Loucy (cell line): ENCODE data around the gene RIMBP2.

Source experiments
- EZH2phosphoT487 ChIP-seq: fragments of 200-600 bp; IDR thresholded peaks from 2 replicates; pipeline ENCODE4 v1.6.1; 2018; ENCODE audit warnings: antibody characterized with exemption, mild to moderate bottlenecking, moderate library complexity, borderline replicate concordance
- TF ChIP-seq, protein P1 (sequence below): fragments of 200-600 bp; sonication (generic); conservative IDR thresholded peaks from 2 replicates; pipeline ENCODE4 v1.5.1; 2014; ENCODE audit warnings: mild to moderate bottlenecking, antibody characterized with exemption, low read length

DNA sequence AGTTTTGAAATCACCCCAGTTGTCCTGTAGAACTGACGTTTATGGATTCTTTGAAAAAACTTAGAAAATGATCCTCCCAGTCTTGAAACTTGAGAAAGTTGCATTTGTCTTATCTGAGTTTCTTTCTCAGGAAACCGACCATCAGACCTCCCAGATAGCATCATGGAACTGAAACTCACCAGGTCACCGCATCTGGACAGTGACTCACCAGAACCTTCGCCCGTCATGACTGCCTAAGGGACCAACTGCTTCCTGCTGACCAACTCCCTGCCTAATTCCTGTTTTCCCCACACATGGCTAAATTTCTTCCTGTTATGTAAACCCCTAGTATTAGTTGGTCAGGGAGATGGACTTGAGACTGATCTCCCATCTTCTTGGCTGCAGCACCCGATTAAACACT is 175.7 kb downstream of the RIMBP2 start:
- TF ChIP-seq, protein P1, sequence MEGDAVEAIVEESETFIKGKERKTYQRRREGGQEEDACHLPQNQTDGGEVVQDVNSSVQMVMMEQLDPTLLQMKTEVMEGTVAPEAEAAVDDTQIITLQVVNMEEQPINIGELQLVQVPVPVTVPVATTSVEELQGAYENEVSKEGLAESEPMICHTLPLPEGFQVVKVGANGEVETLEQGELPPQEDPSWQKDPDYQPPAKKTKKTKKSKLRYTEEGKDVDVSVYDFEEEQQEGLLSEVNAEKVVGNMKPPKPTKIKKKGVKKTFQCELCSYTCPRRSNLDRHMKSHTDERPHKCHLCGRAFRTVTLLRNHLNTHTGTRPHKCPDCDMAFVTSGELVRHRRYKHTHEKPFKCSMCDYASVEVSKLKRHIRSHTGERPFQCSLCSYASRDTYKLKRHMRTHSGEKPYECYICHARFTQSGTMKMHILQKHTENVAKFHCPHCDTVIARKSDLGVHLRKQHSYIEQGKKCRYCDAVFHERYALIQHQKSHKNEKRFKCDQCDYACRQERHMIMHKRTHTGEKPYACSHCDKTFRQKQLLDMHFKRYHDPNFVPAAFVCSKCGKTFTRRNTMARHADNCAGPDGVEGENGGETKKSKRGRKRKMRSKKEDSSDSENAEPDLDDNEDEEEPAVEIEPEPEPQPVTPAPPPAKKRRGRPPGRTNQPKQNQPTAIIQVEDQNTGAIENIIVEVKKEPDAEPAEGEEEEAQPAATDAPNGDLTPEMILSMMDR, result no peak
- no peak for TF ChIP-seq EZH2phosphoT487
